ENCODE data around the gene DEFB129.

DNA sequence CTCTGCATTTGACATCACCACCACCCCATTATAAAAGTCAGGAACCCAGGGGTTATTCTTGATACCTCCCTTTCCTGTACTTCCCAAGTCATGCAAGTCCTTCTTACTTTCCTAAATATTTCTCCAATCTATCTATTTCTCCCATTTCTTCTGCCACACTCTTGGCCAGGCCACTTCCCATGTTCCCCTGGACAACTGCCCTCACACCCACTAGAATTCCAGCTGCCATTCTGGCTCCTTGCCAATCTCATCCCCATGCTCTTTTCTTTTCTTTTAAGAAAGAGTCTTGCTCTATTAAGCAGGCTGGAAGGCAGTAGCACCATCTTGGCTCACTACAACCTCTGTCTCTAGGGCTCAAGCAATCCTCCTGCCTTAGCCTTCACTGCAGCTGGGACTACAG lies 45.7 kb downstream of the DEFB129 start:
- TF ChIP-seq, protein P1, sequence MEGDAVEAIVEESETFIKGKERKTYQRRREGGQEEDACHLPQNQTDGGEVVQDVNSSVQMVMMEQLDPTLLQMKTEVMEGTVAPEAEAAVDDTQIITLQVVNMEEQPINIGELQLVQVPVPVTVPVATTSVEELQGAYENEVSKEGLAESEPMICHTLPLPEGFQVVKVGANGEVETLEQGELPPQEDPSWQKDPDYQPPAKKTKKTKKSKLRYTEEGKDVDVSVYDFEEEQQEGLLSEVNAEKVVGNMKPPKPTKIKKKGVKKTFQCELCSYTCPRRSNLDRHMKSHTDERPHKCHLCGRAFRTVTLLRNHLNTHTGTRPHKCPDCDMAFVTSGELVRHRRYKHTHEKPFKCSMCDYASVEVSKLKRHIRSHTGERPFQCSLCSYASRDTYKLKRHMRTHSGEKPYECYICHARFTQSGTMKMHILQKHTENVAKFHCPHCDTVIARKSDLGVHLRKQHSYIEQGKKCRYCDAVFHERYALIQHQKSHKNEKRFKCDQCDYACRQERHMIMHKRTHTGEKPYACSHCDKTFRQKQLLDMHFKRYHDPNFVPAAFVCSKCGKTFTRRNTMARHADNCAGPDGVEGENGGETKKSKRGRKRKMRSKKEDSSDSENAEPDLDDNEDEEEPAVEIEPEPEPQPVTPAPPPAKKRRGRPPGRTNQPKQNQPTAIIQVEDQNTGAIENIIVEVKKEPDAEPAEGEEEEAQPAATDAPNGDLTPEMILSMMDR (IDR thresholded peaks at IDR 0.05; ENCODE audit: insufficient read depth, low read length): no peak
- TF ChIP-seq POLR2AphosphoS5 (IDR thresholded peaks at IDR 0.05; ENCODE audit: low read depth) (no peak), GABPA (IDR thresholded peaks at IDR 0.05; ENCODE audit: low read depth) (no peak), SPI1 (IDR thresholded peaks at IDR 0.05; ENCODE audit: borderline replicate concordance, low read depth) (no peak)
- TF ChIP-seq, protein P2, sequence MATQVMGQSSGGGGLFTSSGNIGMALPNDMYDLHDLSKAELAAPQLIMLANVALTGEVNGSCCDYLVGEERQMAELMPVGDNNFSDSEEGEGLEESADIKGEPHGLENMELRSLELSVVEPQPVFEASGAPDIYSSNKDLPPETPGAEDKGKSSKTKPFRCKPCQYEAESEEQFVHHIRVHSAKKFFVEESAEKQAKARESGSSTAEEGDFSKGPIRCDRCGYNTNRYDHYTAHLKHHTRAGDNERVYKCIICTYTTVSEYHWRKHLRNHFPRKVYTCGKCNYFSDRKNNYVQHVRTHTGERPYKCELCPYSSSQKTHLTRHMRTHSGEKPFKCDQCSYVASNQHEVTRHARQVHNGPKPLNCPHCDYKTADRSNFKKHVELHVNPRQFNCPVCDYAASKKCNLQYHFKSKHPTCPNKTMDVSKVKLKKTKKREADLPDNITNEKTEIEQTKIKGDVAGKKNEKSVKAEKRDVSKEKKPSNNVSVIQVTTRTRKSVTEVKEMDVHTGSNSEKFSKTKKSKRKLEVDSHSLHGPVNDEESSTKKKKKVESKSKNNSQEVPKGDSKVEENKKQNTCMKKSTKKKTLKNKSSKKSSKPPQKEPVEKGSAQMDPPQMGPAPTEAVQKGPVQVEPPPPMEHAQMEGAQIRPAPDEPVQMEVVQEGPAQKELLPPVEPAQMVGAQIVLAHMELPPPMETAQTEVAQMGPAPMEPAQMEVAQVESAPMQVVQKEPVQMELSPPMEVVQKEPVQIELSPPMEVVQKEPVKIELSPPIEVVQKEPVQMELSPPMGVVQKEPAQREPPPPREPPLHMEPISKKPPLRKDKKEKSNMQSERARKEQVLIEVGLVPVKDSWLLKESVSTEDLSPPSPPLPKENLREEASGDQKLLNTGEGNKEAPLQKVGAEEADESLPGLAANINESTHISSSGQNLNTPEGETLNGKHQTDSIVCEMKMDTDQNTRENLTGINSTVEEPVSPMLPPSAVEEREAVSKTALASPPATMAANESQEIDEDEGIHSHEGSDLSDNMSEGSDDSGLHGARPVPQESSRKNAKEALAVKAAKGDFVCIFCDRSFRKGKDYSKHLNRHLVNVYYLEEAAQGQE (IDR thresholded peaks at IDR 0.05; ENCODE audit: insufficient replicate concordance, low read depth): no peak

All from HL-60 (cell line).